DMS 273 (cell line): ENCODE results near the gene TMEM30A.

ENCODE experiments used
- DNase-seq: peaks from one replicate; lab custom pipeline; 2025; ENCODE audit not compliant: unreplicated experiment; lab: John Stamatoyannopoulos, UW

TMEM30A gene

DNA sequence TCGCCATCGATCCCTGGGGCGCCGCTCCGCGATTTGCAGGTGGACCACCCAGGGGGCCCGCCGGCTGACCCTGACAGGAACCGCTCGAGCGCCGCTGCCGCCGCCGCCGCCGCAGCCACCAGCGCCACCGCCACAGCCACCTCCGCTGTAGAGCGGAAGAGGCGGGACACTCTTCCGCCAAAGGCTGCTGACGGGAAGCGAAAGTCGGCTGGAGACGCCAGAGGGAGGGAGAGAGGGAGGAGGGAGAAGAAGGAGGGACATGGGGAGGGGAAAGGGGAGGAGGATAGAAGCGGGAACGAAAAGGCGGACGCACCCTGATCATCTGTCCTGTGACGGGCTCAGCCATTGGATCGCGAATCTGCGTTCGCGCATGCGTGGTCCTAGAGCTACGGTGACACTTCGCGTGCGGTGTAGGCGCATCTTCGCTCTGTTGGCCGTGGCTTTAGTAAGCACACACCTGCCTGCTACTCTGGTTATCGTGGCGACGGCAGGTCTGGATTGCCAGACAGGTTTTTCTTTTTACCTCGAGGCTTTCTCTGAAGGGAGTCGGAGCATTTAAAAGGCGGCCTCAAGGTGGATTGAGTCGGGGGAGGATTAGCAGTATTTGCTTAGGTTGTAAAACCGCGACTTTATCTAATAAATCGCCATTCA is at the start of gene TMEM30A:
Gene TMEM30A (minus strand): TSS at position 161 of the 651 bp plus-strand sequence. CDS start 154 bp downstream, at position 7.
- peak; percentile 99 for DNase-seq

DNA sequence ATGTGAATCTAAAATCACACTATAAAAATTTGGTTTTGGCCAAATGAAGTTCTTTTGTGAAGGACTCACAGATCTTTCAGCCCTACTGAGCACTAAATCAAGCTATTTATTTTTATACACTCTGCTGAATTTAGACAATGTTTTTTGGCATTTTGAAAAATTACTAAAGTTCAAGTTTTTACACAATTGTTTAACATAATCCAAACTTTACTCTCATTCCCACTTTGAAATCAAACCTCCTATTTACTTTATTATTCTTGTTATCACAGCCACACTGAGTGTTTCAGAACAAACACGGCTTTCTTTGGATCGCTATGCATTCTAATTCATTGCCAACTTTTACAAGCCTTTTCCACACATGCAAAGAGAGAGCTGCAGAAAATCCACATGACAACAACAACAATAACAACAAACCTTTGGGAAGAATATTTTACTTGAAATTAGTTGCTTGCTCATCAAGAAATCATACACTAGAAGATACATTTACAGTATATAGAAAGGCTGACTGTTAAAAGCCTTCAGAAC is 49.1 kb upstream of the TMEM30A start:
- DNase-seq: no peak

DNA sequence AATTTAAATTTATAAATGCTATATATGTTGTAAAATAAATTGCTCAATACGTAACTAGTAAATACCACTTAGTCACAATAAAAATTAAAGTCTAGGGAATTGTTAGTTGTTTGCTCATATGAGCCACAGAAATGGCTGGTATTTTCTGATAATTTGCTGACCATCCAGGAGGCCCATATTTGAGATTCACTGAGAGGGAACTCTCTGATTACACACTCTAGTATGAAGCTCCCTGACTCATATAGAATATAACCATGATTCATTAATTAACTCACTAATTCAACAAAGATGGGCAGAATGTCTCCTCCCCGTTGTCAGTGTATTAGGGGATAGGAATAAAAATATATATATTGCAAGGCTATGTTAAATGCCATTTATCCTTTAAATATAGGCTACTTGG is 46.6 kb upstream of the TMEM30A start:
- DNase-seq: no peak

DNA sequence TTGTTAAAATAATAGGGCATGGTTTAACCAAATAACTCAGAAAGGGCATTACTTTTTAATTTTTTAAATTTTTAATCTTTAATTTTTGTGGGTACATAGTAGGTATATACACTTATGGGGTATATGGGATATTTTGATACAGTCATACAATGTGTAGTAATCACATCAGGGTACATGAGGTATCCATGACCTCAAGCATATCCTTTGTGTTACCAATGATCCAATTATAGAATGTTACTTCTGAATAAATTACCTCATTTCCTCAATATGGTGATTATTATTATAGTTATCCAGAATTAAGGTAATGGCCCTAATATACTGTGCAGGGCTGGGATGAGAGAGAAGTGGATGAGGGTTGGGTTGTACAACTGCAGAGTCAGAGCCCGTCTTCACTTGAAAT is 45.1 kb upstream of the TMEM30A start:
- DNase-seq: no peak

DNA sequence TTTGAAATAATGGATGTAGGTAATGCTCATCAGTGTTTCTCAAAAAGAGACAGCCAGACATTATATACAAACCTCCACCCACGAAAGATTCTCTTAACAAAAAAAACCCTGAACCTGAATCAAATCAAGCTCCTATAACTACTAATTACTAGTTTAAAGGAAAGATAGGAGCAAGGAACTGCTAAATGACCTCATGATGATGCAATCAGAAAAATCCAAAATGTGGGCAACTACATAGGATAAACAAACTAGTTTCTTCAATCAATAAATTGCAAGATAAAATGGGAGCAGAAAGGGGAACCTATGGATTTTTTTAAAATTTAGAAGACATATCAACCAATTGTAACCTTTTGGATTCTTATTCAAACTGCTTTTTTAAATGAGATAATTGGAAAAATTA is 43.2 kb upstream of the TMEM30A start:
- no peak for DNase-seq

DNA sequence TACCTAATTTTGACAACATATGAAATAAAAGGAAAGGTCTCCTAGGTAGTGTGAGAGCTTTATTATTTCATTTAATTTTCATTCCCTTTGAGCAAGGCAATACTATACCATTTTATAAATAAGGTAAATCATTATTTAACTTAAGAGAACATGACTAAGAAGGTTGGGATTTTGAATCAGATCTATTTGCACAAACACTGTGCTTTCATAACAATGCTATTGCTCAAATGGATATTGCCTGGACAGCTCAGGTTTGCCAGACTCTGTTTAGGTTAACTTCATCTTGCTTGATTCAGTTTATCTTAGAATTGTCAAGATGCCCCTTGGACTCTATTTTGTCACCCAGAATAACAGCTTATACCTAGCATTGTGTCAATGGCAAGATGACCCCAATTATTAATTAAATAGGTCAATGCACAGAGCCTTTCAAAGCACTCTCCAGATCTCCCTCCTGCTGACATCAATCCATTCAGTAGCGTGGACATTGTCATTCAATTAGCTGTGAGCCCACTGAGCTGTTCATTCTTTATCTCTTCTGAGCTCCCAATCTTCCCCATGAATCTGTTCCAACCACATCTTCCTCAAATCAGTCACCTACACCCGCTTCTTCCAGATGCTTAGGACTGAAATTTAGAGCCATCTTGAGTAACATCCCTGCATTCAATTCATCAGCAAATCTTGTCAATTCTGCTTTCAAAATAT is 42.1 kb upstream of the TMEM30A start:
- no peak for DNase-seq

DNA sequence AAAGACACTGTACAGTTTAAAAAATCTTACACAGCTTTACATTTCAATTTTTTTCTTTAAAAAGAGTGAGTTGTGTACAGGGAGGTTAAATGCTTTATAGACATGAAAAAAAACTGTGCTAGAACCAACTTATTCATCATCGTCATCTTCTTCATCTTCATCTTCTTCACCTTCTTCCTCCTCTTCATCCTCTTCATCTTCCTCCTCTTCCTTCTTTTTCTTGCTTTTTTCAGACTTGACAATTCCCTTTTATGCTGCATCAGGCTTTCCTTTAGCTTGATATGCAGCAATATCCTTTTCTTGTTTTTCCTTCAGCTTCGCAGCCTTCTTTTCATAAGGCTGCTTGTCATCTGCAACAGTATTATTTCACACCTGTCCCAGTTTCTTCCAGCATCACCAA is 34.3 kb upstream of the TMEM30A start:
- no peak for DNase-seq

DNA sequence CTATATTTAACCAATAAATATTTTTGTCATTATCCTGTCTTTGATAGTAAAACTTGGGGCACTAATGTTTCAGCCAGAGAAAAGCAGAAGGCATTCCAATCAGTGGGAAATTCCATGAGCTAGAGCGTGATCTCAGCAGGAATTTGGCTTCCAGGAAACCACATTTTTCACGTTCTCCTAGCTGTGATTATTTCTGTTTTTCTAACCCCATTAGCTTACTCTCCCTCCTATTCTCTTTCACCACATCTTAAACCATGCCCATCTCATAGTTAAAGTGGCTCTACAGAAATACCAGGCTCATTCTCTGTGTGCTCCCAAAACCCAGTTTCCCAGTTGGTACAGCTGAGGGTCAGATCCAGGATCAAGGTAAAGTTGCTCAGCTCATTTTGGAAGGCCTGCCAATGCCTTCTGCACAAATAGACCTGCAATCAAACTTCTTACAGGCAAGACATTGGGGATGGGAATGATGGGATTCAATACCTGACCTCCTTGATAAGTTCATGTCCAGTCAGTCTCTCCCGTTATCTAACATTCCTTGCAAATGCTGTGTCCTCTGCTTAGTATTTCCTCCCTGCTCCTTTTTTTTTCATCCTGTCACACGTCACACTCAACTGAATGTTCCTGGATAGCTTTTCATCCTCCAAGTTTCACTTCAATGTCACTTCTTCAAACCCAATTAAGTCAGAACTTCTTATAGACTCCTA is 33.1 kb upstream of the TMEM30A start:
- DNase-seq: no peak

DNA sequence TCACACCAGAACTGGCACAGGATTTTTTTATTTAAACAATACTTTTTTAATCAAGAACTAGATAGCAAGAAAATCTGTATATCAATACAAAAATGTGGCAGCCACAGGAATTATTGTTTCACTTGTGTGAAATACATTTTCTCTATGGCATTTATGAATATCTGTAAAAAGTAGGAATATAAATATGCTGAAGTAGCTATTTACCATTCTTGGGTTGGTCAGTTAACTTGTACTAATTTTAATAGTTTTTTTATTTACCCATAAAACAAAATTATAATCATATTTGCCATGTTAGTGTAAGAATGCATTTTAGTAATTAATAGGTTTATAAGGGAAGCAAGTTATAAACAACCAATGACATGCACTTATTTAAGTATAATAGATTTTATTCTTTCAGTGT is 31.4 kb upstream of the TMEM30A start:
- DNase-seq: no peak

DNA sequence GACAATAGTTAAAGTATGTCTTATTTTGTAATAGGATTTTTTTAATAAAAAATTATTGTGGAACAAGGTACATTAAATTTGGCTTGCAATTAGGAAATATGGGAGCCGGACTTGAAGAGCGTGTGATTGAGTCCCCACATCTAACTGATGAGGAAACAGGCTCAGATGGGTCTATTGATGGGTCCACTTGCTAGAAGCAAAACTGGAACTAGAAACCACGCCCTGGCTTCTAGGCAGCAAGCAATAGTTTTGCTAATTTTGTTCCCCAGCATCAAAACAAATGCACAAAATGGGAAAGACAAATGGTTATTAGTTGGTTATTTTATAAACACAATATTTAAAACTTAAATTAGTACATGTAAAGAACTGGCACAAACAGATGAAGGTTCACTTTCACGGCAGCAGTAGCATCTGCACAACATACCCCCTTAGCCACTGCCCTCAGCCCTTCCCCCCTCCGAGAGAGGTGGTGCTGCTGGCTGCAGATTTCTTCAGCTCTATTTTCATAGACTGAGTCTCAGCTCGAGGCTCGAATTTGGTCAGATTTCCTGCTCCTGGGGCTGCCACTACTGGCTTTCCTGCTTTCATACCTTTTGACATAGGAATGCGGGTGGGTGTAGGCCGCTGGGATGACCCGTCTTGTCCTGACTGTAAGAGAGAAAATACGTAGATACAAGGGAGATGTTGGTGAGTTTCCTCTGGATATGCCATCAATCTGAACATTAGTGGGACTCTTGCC is 23.8 kb upstream of the TMEM30A start:
- no peak for DNase-seq

DNA sequence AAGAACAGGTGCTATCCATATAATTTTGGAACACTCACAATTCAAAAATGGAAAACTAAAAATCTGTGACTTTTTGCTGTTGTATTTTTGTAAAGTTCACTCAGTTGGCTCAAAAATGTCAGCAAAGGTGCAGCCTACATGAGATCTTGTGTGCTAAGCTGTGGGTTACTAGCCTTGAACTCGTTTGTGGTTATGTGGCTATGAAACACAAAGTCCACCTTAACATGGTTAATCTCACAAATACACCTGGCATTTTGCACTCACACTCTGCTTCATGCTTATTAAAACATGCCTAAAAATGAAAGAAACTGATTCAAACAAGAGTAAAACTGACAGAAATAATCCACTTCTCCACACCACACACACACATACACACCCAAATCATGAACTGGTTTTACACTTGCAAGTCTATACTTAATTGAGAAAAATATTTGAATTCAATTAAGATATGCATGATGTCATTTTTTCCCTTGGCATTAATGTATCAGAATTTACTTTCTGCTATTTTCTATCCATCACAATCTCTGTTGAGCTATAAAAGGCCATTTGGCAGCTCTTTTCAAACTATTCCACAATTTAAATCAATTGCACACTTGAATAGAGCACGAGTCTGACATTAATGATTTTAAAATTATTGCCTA is 22.9 kb upstream of the TMEM30A start:
- no peak for DNase-seq

DNA sequence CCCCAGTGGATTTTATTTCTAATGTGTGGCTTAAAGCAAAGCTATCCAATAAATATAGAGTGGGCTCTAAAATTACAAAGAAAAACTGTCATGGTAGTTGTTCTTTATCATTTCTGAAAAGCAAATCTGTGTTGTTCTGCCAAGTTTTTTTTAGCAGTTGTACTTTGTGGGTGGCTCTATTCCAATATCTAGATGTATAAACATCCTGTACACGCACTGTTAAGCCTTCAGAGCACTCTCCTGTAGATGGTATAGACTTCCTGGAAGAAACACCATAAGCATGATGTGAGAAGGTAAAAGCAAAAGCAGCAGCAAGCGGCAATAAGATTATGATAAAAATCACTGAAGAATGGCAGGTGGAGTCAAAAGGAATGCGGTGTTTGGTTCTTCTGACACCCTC is 21.5 kb upstream of the TMEM30A start:
- no peak for DNase-seq

DNA sequence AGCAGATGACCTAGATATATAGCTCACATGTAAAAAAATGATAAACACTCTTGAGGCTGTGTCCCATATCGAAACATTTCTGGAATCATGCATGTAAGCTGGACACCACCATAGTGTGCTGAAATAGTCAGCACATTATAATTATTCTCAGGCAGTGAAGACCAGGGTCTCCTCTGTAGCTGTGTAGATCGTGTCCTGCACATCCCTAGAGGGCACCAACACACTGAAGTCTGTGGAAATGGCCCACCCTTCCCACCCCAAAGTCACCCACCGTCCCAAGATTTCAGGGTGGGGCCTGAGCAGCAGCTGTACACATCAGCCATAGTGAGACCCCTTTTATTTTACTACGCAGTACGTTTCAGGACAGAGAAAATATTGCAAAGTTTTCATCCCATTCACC is 21.0 kb upstream of the TMEM30A start:
- no peak for DNase-seq

DNA sequence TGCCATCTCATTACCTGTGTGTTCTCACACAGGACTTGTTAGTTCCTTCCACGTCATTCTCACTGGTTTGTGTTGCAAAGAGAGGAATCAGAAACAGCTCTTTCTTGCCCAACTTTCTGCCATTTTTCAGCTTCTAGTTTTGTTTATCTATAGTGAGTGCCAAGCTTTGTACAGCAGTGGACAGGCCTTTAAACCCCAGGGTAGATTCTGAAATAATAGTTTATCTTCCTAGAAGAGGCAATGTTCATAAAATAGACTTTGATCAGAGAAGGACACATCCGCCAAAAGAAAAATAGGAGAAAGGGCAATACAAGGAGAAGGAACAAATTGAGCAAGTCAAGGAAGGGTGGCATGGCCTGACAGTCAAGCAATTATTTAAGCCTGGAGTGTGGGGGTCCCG is 17.7 kb upstream of the TMEM30A start:
- DNase-seq: no peak

DNA sequence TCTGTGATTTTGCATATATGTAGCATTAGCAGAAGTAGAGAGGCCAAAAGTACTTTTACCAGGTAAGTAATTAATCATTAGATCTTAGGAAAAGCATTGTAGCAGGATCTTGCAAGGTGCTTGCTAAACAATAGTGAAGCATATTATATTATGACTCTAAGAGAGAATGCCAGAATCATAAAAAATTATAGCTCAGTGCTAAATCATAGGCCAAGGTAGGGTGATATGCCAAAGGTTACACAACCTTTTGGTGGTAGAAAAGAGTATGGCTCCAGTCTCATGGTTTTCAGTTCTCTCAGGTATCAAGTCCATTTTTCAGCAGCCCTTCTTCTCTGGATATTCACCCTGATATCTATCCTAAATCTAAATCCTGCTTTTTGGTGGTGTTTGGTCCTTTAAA is 16.9 kb upstream of the TMEM30A start:
- no peak for DNase-seq

DNA sequence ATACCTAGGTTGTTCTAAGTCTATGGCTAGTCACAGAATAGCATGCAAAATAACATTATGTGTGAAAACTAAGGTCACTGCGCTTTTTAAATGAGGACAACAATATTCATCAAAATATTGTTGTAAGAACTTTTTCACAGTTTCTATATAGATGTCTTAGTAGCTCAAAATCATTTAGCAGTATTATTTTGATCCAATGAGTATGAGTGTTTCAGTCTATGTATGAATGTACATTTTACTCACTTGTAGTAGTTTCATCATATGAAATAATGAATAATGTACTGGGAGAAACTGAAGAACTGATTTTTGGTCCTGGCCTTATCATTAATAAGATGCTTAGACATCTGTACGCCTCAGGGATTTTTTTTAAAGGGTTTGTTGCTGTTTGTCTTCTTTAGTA is 16.5 kb upstream of the TMEM30A start:
- DNase-seq: no peak

DNA sequence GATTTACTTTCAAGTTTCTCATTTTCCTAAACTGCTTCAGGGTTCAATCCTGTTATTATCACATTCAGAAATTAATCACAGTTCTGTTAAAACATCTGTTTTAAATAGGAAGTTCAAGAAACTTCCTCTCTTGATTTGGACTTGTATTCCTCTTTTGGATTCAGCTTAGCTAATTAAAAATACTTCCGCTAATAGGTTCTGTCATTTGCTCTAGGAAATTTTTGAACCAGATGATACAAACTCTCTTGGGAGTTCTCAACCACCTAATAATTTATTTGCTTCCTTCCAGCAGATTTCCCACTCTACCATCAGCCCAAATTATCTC is 15.9 kb upstream of the TMEM30A start:
- DNase-seq: no peak

DNA sequence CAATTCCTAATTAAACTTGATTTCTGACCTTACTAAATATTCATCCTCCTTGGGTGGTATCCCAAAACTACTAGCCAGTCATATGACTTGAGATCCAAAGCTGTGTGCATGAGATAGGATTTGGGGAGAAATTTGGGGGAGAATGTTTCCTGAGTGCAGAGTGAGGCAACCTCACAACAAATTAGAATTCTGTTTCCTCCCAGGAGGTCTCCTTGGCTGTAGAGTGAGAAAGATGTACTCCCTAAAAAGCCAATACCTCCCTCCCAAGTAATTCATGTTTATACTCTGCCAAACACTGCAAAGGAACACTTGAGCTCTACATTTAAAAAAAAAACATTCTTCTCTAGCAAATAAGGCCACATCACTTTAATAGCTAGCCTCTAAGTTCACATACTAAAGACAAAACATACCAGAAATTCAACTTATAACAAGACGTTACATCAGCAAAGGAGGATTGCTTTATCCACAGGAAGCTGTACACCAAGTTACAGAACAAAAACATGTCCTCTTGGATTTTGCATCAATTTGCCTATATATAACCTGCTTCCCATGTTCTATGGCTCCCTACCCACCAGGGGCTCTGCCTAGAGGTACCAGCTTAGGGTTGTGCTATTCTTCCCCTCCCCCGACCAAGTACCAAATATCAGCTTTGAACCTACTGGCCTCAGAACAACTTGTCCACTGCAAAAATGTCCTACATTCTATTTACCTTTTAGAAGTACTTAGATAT is 15.4 kb upstream of the TMEM30A start:
- no peak for DNase-seq

DNA sequence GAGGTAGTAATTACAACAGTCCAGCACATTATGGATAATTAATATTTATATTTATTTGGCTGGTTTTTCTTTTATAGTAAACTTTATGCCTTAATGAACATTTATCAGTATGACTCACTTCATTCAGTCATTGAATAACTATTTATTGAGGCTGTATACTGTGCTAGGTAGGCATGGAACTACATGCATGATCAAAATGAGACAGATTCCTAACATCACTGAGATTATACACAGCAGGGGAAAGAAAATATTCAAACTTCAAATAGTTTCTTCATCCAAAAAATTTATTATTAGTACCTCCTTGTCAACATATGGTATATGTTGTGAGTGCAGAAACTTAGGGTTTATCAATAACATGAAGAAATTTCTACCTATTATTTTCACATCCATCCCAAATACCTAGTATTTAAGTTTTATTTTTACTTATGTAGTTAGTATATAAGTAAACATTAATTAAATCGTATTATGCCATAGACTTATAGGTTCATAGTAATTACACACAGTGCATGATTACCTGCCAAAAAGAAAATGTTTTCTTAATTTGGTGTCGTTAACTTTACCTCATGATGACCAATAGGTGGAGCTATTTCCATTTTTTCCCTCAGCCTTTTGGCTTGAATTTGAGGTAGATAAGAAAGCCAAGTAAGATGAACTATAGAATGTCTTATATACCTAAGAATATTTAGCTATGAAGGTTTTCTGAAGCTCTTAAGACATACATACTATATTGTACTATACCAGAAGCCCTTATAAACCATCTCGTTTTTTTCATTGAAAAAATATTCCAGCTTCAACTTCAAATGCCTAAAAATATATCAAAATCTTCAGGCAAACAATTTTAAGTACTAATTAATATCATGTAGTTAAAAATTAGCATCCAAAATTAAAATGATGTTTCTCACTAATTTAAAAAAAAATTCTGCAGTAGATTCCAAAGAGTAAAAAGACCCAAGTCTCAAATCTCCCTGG is 12.5 kb upstream of the TMEM30A start:
- peak; percentile 81 for DNase-seq
